KG1 (cell line): Measurements from ENCODE around the gene FNDC3B.

Experiments used
- DNase-seq: peaks from one replicate; lab custom pipeline; 2025; lab: John Stamatoyannopoulos, UW

The FNDC3B gene

GRCh38 chr3:172119266-172119969 lies 80.0 kb downstream of the FNDC3B start:
- no peak for DNase-seq

GRCh38 chr3:172120912-172121311 lies 81.5 kb downstream of the FNDC3B start:
- no peak for DNase-seq

DNA sequence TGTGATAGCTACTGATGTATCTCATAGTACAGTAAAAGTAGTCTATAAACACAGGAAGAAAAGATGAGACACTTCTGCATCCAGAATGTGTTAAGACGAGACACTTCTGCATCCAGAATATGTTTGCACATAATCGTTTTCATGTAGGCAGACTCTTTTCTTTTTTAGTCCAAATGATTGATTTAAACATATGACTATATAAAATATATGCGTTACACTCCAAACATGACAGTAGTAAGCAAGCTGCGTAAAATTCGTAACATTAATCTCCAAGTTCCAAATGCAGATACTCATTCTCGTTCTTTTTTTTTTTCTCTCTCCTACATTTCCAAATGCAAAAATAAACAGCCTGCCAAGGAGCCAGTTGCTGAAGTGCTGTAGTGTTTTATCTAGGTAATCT lies 82.6 kb downstream of the FNDC3B start:
- no peak for DNase-seq

- no peak for DNase-seq
These were observed 84.9 kb downstream of the FNDC3B start for GRCh38 chr3:172124271-172124670.

DNA sequence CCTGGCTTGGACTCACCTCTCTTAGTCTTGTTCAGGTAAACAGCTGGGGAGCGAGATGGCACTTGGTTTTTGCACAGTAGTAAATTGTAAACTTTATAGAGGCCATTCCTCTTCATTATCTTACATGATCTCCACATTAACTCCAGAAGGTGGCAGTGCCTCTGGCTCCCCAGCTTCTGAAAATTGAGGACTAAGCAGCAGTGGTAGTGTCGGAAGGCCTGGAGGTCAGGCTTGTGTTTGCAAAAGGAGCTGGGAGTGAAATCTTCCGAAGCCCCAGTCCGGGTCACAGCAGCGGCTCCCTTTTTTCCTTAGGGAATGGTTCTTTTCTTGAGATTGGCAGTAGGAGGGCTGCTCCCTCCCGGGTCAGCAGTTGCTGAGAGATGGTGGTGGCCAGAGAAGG lies 85.7 kb downstream of the FNDC3B start:
- no peak for DNase-seq

DNA sequence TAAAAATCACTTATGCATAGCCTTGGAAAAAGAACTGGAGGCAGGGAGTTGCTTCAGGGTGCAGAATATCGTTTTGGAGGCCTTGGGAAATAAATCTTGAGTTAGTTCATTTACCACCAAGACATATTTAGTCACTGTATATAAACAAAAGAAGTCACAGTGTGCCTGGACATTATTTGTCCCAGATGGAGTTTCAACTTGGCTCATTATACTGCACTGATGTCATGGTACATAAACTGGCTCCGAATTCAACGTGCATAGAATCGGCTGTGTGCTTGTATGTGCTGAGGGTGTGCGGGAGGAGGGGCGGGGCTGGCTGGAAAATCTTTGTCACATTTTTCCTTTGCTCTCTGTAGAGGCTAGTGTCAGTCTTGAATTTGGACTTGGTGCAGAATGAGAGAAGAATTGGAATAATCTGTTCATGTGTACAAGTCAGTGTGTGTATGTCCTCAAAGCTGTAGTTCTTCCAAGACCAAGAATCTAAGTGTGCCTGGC lies 86.6 kb downstream of the FNDC3B start:
- no peak for DNase-seq

- no peak for DNase-seq
These were observed 87.4 kb downstream of the FNDC3B start for GRCh38 chr3:172126741-172127140.

DNA sequence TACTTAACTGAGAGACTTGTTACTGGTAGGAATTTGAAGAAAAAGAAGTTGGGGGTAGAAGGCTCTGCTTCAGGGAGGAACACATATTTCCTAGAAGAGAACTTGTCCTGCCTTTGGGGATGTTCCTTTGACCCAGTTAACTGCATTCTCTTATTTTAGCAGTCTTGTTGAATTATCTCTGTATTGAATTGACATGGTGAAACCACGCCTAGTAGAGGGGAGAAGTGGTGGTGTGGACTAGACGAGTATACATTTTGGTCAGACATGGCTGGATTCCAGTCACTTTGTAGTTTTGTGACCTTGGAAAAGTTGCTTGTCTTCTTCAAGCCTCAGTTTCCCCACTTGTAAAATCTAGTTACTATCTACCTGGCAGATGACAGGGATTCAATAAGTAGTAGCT lies 87.8 kb downstream of the FNDC3B start:
- no peak for DNase-seq

DNA sequence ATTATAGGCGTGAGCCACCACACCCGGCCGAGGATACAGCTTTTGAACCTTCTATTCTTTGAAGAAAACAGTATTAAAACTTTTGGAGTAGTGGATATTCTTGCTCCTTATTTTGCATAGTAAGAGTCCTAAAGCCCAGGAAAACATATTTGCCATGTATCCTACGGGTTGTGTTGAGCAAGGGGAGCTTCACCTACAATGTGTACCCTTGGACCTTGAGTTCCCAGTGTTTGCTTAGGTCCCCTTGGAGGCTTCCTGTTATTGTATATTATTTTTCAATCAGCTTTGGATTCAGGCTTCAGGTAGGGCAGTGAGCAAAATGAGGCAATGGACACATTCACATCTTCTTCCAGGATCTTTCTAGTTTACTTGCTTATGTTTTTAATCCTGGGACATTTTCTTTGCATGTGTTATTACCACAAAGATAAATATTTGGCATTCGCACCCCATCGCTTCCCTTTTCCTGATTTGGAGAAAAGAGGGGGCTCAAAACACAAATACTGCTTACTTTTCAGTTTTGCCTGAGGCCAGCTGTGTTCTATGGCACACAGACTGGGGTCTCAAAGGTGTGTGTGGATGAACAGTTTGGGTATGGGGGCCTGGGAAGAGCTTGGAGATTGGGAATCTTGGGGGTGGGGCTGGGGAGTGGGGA lies 88.7 kb downstream of the FNDC3B start:
- no peak for DNase-seq

GRCh38 chr3:172128858-172129257 lies 89.5 kb downstream of the FNDC3B start:
- no peak for DNase-seq

GRCh38 chr3:172129498-172129849 lies 90.1 kb downstream of the FNDC3B start:
- peak; percentile 48 for DNase-seq

GRCh38 chr3:172129850-172130716 lies 90.7 kb downstream of the FNDC3B start:
- DNase-seq: peak; percentile 48

- no peak for DNase-seq
These were observed 91.3 kb downstream of the FNDC3B start for GRCh38 chr3:172130717-172131050.

- DNase-seq: no peak
These were observed 92.4 kb downstream of the FNDC3B start for GRCh38 chr3:172131746-172132145.

DNA sequence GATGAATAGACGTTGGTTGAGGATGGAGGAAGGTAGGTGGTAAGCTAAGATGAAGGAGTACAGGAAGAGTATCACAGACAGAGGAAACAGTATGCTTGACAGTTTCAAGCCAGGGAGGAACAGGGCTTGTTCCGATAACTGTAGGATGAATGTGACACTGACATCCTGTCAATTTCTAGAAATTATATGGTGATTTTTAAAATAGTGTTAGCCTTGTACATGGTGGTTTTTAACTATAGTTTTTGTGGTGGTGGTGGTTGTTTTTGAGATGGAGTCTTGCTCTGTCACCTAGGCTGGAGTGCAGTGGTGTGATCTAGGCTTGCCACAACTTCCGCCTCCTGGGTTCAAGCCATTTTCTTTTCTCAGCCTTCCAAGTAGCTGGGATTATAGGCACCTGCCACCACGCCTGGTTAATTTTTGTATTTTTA lies 92.8 kb downstream of the FNDC3B start:
- no peak for DNase-seq

- no peak for DNase-seq
These were observed 93.4 kb downstream of the FNDC3B start for GRCh38 chr3:172132721-172133311.

DNA sequence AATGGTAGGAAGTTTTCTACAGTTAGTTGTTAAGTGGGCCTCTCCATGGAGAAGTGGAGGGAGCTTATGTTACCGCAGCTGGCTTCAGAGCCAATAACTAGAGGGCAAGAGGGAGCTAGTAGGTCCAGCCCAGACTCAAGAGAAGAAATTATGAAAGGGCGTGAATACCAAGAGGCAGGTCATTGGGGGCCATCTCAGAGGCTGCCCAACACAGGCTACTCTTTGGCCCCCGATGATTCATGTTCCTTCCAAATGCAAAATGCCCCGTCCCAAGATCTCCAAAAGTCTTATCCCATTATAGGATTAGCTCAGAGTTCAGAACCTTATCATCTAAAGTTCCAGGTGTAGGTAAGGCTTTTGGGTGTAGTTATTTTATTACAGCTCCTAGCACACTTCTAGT lies 94.5 kb downstream of the FNDC3B start:
- no peak for DNase-seq

DNA sequence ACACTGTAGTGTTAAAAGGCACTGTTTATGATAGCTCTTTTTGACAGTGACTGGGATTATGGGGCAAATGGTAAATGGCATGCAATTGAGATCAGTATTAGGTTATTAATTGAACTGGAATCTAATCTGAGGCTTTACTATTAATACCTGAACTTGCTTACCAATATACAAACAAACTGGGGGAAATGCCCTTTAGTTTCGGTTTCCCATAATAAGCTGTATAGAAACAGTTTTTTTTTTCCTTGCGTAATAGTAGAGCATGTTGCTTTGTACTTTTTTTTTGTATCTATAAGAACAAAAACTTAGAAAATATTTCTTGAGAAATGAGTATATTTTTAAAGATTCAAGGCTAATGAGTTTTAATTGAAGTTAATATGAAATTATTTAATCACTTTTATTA lies 95.0 kb downstream of the FNDC3B start:
- no peak for DNase-seq

GRCh38 chr3:172135185-172135584 lies 95.8 kb downstream of the FNDC3B start:
- no peak for DNase-seq

- no peak for DNase-seq
These were observed 96.4 kb downstream of the FNDC3B start for GRCh38 chr3:172135820-172136219.

DNA sequence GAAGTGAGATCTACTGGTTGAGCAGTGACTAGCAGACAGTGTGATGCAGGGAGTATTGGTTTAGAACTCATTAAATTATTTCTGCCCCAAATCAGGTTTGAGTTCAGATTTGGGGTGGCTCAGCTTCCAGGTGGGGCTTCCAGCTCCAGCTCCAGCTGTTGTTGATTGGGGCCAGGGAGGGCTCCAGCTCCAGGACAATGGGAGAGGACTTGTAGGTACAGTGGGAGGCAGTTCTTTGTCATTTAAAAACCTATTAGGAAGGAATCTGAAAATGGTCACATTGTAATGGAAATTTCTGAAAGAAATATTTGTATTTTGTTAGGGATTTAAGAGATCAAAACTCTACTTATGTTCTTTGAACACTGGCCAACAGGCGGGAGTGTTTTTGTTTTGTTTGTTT lies 97.0 kb downstream of the FNDC3B start:
- DNase-seq: no peak
